Measurements from ENCODE around the gene TSPAN18.

The TSPAN18 gene

GRCh38 chr11:44741976-44742375, 15.2 kb downstream of the TSPAN18 start:
- no peak for DNase-seq

GRCh38 chr11:44742508-44743246, 15.9 kb downstream of the TSPAN18 start:
- DNase-seq, result no peak

- DNase-seq, result no peak
These were observed 16.6 kb downstream of the TSPAN18 start for GRCh38 chr11:44743326-44743725.

GRCh38 chr11:44743959-44744557, 17.3 kb downstream of the TSPAN18 start:
- DNase-seq, result no peak

GRCh38 chr11:44746894-44747293, 20.1 kb downstream of the TSPAN18 start:
- DNase-seq, result no peak

GRCh38 chr11:44747316-44747715, 20.6 kb downstream of the TSPAN18 start:
- peak; percentile 11 for DNase-seq

GRCh38 chr11:44747836-44748235, 21.1 kb downstream of the TSPAN18 start:
- DNase-seq, result no peak

GRCh38 chr11:44748606-44749005, 21.8 kb downstream of the TSPAN18 start:
- no peak for DNase-seq

- no peak for DNase-seq
These were observed 22.4 kb downstream of the TSPAN18 start for GRCh38 chr11:44749189-44749588.

- no peak for DNase-seq
These were observed 24.0 kb downstream of the TSPAN18 start for GRCh38 chr11:44750551-44751465.

GRCh38 chr11:44752300-44752699, 25.5 kb downstream of the TSPAN18 start:
- DNase-seq, result no peak

- no peak for DNase-seq
These were observed 26.0 kb downstream of the TSPAN18 start for GRCh38 chr11:44752713-44753112.

GRCh38 chr11:44753961-44754645, 27.3 kb downstream of the TSPAN18 start:
- no peak for DNase-seq

- DNase-seq, result no peak
These were observed 28.3 kb downstream of the TSPAN18 start for GRCh38 chr11:44754876-44755555.

- no peak for DNase-seq
These were observed 29.1 kb downstream of the TSPAN18 start for GRCh38 chr11:44755556-44756523.

GRCh38 chr11:44758983-44759382, 32.2 kb downstream of the TSPAN18 start:
- no peak for DNase-seq

- no peak for DNase-seq
These were observed 33.1 kb downstream of the TSPAN18 start for GRCh38 chr11:44759743-44760476.

- DNase-seq, result no peak
These were observed 33.7 kb downstream of the TSPAN18 start for GRCh38 chr11:44760477-44760872.

- DNase-seq, result no peak
These were observed 34.3 kb downstream of the TSPAN18 start for GRCh38 chr11:44760917-44761550.

- no peak for DNase-seq
These were observed 34.8 kb downstream of the TSPAN18 start for GRCh38 chr11:44761551-44761961.
